IPS-18a (cell line): ENCODE results near the gene PLEKHG3.

ENCODE experiments used
- H3K27ac ChIP-seq: one replicate; pipeline ENCODE4 v1.5.1; 2013; ENCODE audit warnings: low read length
- H3K27me3 ChIP-seq: one replicate; pipeline ENCODE4 v1.6.1; 2013; ENCODE audit warnings: mild to moderate bottlenecking, low read length; ENCODE audit not compliant: control insufficient read depth, insufficient read depth
- H3K36me3 ChIP-seq: one replicate; pipeline ENCODE4 v1.6.1; 2013; ENCODE audit warnings: low read depth, low read length; ENCODE audit not compliant: control insufficient read depth
- H3K4me1 ChIP-seq: one replicate; pipeline ENCODE4 v1.6.1; 2013; ENCODE audit warnings: low read depth, low read length; ENCODE audit not compliant: control insufficient read depth
- H3K4me3 ChIP-seq: one replicate; pipeline ENCODE4 v1.5.1; 2013; ENCODE audit warnings: low read length
- H3K9ac ChIP-seq: one replicate; pipeline ENCODE4 v1.6.1; 2013; ENCODE audit warnings: mild to moderate bottlenecking, low read length, moderate library complexity
- H3K9me3 ChIP-seq: one replicate; pipeline ENCODE4 v1.6.1; 2013; ENCODE audit warnings: low read depth, low read length; ENCODE audit not compliant: control insufficient read depth

PLEKHG3 gene

GRCh38 chr14:64741961-64742360 lies 37.7 kb downstream of the PLEKHG3 start:
- no peak overlapping the region for H3K9ac ChIP-seq
- H3K36me3 ChIP-seq: peaks cover 80% of the 10 kb centered on the region
- H3K27ac ChIP-seq: no peak overlapping the region
- no peaks in the 10 kb centered on the region for H3K27me3 ChIP-seq
- H3K9me3 ChIP-seq: no peaks in the 10 kb centered on the region
- H3K4me3 ChIP-seq: no peak overlapping the region
- H3K4me1 ChIP-seq: no peaks in the 10 kb centered on the region

DNA sequence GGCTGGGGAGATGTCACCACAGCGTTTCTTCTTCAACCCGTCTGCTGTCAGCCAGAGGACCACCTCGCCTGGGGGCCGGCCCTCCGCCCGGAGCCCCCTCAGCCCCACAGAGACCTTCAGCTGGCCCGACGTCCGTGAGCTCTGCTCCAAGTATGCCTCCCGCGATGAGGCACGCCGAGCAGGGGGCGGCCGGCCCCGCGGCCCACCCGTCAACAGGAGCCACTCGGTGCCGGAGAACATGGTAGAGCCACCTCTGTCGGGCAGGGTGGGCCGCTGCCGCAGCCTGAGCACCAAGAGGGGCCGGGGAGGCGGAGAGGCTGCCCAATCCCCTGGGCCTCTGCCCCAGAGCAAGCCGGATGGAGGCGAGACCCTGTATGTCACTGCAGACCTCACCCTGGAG lies 38.8 kb downstream of the PLEKHG3 start:
- H3K36me3 ChIP-seq: peaks cover 79% of the 10 kb centered on the region

DNA sequence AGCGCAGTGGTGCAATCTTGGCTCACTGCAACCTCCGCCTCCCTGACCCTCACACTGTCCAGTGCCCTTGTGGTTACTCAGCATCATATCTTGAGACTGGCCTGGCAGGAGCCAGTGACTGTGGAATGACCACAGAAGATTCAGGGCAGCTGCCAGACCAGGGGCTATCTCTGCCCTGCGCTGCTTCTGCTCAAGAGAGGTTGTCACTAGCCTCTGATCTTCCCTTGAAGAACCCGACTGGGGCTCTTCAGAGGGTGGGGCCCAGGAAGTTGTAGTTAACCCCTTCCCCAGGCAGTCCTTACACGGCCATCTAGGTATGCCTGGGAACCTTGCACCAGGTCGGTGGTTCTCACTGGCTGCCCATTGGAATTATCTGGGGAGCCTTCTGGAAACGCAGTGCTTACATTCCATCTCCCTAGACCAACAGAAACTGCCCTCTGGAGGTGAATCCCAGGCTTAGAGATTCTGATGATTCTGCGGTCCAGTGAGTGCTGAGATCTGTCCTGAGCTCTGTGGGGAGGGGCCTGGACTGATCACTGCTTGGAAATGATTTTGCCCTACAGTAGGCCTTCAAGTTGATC lies 41.4 kb downstream of the PLEKHG3 start:
- no peaks in the 10 kb centered on the region for H3K9me3 ChIP-seq
- peaks cover 63% of the 10 kb centered on the region for H3K36me3 ChIP-seq
- H3K9ac ChIP-seq: no peak overlapping the region
- H3K4me3 ChIP-seq: no peak overlapping the region
- no peak overlapping the region for H3K27ac ChIP-seq
- no peaks in the 10 kb centered on the region for H3K27me3 ChIP-seq
- no peaks in the 10 kb centered on the region for H3K4me1 ChIP-seq

More for the DNA sequence above, 38.8 kb downstream of the PLEKHG3 start:
- H3K9ac ChIP-seq: no peak overlapping the region
- H3K4me1 ChIP-seq: no peaks in the 10 kb centered on the region
- H3K4me3 ChIP-seq: no peak overlapping the region
- no peak overlapping the region for H3K27ac ChIP-seq
- no peaks in the 10 kb centered on the region for H3K9me3 ChIP-seq
- H3K27me3 ChIP-seq: no peaks in the 10 kb centered on the region

DNA sequence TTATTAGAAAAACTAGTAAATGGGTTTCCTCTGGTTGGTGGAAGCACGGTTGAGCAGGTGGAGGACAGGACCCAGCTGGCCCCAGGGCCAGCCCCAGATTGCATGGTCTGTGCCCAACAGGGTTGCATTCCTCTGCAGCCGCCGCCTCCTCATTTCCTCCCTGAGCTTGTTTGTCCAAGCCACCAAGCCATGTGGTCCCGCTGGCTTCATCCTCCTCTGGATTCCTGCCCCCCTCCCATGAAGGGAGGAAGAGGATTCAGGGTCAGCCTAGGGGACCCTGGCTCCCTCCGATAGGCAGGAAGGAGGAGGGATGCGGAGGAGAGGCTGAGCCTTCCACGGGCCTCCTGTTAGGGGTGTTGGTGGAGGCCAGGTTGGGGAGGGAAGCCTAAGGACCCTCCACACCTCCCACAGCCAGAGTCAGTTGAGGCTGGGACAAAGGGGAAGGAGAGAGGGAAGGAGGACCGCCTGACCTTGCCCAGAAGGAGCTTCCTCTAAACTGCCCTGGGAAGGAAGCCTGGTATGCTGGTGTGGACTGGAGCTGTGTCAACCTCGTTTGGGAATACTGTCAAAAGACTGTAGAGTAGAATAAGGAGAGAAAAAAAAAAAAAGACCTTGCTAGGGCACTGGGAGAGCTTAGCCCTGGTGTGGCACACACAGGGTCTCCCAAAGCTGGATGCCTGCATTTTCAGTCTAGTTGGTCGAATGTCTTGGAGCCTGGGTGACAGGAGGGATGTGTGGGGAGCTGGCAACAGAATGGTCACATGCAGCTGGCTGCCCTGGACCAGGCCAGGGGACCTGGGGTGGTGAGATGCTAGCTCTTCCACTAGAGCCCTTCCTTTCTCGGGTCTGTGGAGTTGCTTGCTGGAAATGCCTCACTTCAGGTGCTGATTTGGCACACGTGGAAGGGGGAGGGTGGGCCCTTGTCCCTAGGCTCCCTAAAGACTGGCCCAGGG lies 42.4 kb downstream of the PLEKHG3 start:
- no peak overlapping the region for H3K27ac ChIP-seq
- peaks cover 53% of the 10 kb centered on the region for H3K36me3 ChIP-seq
- H3K27me3 ChIP-seq: no peaks in the 10 kb centered on the region
- H3K9ac ChIP-seq: no peak overlapping the region
- no peaks in the 10 kb centered on the region for H3K4me1 ChIP-seq
- H3K4me3 ChIP-seq: no peak overlapping the region
- H3K9me3 ChIP-seq: no peaks in the 10 kb centered on the region

DNA sequence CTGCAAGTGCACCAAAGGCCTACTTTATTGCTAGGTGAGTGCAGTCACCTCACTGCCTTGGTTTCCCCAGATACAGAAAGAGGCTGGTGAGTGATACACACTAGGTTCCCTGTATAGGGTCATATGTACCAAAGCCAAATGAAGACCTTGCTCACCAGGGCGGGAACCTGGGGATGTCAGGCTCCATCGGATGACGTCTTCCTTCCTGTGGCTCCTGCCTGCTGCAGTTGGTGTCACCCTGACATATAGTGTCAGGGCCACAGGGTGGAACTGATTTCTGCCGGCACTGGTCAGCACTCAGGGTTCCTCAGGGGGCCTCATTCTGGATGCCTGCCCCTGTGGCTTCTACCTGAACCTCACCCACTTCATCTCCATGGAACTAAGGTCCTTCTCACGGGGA lies 43.1 kb downstream of the PLEKHG3 start:
- Histone ChIP-seq H3K4me3 (no peak overlapping the region), H3K9ac (no peak overlapping the region), H3K27ac (no peak overlapping the region), H3K9me3 (no peaks in the 10 kb centered on the region), H3K36me3 (peaks cover 46% of the 10 kb centered on the region), H3K4me1 (no peaks in the 10 kb centered on the region), H3K27me3 (no peaks in the 10 kb centered on the region)

DNA sequence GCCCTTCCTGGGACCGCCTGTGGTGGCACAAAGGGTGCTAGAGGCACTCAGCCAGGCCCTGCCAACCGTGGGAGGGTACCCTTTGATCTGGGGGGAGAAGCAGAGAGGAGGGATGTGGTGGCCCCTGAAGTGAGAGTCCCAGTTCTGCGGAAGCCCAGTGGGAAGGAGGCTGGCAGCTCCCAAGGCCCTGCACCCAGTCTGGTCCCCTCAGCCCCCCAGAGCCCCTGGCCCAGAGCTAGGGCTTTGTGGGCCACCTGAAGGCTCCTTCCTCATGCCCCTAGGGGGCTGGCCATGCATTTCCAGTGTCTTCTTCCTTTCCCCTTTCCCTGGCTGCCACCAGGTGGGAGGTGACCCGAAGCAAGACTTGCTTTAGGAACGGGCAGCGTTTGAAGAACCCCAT lies 44.3 kb downstream of the PLEKHG3 start:
- H3K9me3 ChIP-seq: no peaks in the 10 kb centered on the region
- H3K27ac ChIP-seq: no peak overlapping the region
- peaks cover 35% of the 10 kb centered on the region for H3K36me3 ChIP-seq
- no peaks in the 10 kb centered on the region for H3K27me3 ChIP-seq
- H3K4me3 ChIP-seq: no peak overlapping the region
- no peak overlapping the region for H3K9ac ChIP-seq
- H3K4me1 ChIP-seq: no peaks in the 10 kb centered on the region

DNA sequence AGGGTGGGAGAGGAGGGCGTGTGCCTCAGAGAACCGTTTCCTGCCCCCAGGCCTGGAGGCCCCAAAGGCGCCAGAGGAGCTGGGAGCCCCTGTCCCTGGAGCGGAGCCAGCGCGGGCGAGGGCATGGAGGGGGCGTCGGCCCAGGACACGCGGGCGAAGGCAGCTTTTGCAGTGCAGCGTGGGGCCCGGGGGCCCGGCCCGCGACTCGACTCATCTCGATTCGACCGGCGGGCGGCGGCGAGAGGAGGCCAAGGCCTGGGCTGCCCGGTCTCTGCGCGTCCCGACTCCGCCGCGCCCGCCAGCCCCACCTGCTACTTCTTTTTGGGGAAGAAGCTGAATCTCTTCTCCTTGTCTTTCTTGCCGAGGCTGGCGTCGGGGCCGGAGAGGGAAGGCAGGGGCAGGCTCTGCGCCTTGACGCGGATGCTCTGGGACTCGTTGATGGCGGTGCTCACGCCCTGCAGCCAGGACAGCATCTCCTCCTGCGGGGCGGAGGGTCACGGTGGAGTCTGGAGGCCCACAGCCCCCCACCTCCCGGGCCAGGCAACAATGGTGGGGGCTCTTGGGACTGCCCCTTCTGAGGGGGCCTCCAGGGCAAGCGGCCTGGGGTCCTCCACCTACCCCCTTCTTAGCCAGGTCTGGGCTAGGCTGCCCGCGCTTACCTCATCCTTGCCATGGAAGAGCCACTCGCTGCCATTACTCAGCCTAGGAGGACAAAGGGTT lies 44.9 kb downstream of the PLEKHG3 start:
- Histone ChIP-seq H3K4me3 (no peak overlapping the region), H3K36me3 (peaks cover 28% of the 10 kb centered on the region), H3K9me3 (no peaks in the 10 kb centered on the region), H3K9ac (no peak overlapping the region), H3K27ac (no peak overlapping the region), H3K4me1 (no peaks in the 10 kb centered on the region), H3K27me3 (no peaks in the 10 kb centered on the region)

GRCh38 chr14:64752909-64753308 lies 48.7 kb downstream of the PLEKHG3 start:
- Histone ChIP-seq H3K27me3 (no peaks in the 10 kb centered on the region), H3K36me3 (peaks cover 9% of the 10 kb centered on the region)

DNA sequence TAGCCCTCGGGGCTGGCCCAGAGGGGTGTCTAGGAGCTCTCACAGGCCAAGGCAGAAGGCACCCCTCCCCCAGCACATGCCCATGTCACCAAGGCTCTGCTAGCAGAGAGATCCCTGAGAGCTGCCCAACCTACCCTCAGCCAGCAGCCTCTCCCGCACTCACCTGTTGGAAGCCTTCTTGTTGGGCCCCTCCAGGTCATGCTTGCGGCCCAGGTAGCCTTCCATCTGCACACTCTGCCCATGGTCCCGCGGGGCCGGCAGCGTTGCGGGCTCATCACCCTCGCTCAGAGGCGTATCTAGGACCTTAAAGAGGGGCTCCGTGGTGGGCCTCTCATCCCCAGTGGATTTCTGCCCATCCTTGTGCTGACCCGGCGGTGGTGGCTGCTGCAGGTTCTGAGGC lies 49.1 kb downstream of the PLEKHG3 start:
- H3K27me3 ChIP-seq: no peaks in the 10 kb centered on the region
- H3K27ac ChIP-seq: no peak overlapping the region
- H3K9me3 ChIP-seq: no peaks in the 10 kb centered on the region
- H3K9ac ChIP-seq: no peak overlapping the region
- no peak overlapping the region for H3K4me3 ChIP-seq
- H3K4me1 ChIP-seq: peaks cover 9% of the 10 kb centered on the region
- H3K36me3 ChIP-seq: peaks cover 4% of the 10 kb centered on the region

More at GRCh38 chr14:64752909-64753308, 48.7 kb downstream of the PLEKHG3 start:
- H3K4me1 ChIP-seq: peaks cover 4% of the 10 kb centered on the region
- H3K27ac ChIP-seq: no peak overlapping the region
- no peaks in the 10 kb centered on the region for H3K9me3 ChIP-seq
- H3K9ac ChIP-seq: no peak overlapping the region
- H3K4me3 ChIP-seq: no peak overlapping the region

- Histone ChIP-seq H3K36me3 (peaks cover 4% of the 10 kb centered on the region), H3K4me3 (no peak overlapping the region), H3K9ac (no peak overlapping the region), H3K27ac (no peak overlapping the region), H3K4me1 (peaks cover 11% of the 10 kb centered on the region), H3K27me3 (no peaks in the 10 kb centered on the region), H3K9me3 (no peaks in the 10 kb centered on the region)
Observed at GRCh38 chr14:64753999-64754398, 49.8 kb downstream of the PLEKHG3 start.

DNA sequence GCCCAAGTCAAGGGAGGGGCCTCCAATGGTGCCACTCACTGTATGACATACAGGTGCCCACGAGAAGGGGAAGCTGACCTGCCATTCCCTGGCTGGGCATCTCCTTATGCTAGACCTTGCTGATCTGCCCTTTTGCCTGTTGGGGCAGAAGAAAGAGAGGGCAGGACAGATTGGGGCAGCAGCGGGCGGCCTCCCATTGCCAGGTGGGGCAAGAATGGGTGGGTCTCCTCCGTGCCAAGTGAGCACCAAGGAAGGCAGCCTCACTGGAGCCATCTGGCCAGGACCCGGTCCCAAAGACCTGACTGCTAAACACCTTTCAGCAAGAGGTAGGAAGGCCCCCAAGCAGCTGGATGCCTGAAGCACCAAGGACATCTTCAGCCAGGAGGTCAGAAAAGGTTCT lies 50.5 kb downstream of the PLEKHG3 start:
- Histone ChIP-seq H3K9ac (no peak overlapping the region), H3K27me3 (no peaks in the 10 kb centered on the region), H3K4me1 (peaks cover 11% of the 10 kb centered on the region), H3K9me3 (no peaks in the 10 kb centered on the region), H3K4me3 (no peak overlapping the region), H3K36me3 (peaks cover 4% of the 10 kb centered on the region), H3K27ac (no peak overlapping the region)
